Transverse colon (tissue), 4 donors: ENCODE measurements around the gene SGSM1.

Experiments
- EP300 ChIP-seq: sonication (generic); formaldehyde crosslinking; IDR thresholded peaks from one replicate; pipeline ENCODE4 v1.6.1; 2017; ENCODE audit warnings: antibody characterized with exemption, low read depth
- POLR2A ChIP-seq: fragments of 450-650 bp; IDR thresholded peaks from one replicate; pipeline ENCODE4 v1.6.1; 2016; ENCODE audit warnings: antibody characterized with exemption, mild to moderate bottlenecking, moderate library complexity
- POLR2AphosphoS5 ChIP-seq, 3 donors: sonication (generic); formaldehyde crosslinking; IDR thresholded peaks; one replicate each; pipeline ENCODE4 v1.6.1; 2016; ENCODE audit warnings: antibody characterized with exemption in 3 of 3
- TF ChIP-seq, protein P1 (sequence below), 5 experiments: fragments of 200-600 bp in 3 of 5; fragments of 450-650 bp in 2 of 5; sonication (generic) in 3 of 5; IDR thresholded peaks; 1 replicate in 2 of 5; 2 replicates in 3 of 5; pipeline ENCODE4 v1.5.1; 2016 to 2017; ENCODE audit warnings: antibody characterized with exemption in 5 of 5, inconsistent platforms in 3 of 5, mild to moderate bottlenecking in 2 of 5, moderate library complexity in 1 of 5

DNA sequence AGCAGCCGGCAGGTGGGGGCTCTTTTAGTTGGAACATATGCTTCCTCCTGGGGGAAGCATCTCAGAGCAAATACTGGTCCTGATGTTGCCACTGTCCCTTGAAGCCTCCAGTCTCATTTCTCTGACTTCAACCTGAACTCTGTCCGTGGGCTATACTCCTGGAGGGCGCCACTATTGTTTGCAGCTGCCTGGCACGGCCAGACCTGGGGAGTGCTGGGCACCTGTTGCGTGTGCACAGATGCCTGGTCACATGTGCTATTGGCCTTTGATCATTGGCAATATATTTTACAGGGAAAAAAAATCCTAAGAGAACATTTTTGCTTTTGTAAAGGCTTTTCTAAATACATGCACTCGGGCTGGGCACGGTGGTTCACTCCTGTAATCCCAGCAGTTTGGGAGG is 122.3 kb downstream of the SGSM1 start:
- TF ChIP-seq, protein P1, sequence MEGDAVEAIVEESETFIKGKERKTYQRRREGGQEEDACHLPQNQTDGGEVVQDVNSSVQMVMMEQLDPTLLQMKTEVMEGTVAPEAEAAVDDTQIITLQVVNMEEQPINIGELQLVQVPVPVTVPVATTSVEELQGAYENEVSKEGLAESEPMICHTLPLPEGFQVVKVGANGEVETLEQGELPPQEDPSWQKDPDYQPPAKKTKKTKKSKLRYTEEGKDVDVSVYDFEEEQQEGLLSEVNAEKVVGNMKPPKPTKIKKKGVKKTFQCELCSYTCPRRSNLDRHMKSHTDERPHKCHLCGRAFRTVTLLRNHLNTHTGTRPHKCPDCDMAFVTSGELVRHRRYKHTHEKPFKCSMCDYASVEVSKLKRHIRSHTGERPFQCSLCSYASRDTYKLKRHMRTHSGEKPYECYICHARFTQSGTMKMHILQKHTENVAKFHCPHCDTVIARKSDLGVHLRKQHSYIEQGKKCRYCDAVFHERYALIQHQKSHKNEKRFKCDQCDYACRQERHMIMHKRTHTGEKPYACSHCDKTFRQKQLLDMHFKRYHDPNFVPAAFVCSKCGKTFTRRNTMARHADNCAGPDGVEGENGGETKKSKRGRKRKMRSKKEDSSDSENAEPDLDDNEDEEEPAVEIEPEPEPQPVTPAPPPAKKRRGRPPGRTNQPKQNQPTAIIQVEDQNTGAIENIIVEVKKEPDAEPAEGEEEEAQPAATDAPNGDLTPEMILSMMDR (IDR thresholded peaks at IDR 0.05), result no peak
- no peak for TF ChIP-seq EP300
- no peak for TF ChIP-seq POLR2A
- TF ChIP-seq POLR2AphosphoS5 (IDR thresholded peaks at IDR 0.05), result no peak
